Measurements from ENCODE around the gene CXCR5. TPM values are rescaled to one million over a fixed set of nuclear protein-coding genes. Genes with fewer than 3 reads are reported as not detected.
A peak's percentile ranks its signal among the peaks of the same experiment; 100 is the strongest.

CXCR5 gene
- total RNA-seq, 1 experiment from 2014 or later: not detected

DNA sequence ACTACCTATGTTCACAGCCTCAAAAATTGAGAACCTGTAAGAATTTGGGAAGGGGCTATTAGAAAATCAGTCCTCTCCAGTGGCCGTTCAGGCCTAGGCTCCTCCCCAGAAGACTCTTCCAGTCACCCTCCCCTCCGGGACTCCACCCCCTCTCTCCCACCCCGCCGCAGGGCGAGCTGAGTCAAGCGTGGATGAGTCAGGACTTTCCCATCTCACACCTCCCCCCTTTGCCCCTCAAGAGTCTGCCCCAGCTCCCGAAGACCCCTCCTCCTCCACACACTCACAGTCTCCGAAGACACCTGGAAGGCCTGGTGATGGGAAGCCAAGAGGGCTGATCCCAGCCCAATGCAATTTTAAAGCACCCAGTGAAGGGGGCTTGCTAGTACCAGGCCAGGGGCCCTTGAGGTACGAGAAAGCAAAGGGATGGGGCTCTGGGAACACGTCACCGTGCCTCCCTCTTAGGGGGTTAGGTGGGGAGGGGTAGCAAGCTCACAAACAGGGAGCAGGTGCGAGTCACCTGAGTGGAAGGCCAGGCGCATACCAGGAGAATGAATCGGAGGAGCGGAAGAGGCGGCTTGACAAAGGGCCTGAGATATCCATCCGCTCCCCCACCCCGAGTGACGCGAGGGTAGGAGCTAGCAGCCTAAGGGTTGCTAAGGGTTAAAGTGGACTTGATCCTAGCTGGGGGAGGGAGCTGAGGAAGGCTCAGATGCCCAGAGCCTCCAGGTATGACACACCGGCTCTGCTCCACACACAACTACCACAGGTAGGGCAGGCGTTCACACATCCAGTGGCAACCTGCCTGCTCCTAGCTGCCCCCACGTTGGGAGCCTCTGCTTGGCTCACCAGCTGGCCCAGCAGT, 28.4 kb downstream of the CXCR5 start:
- peak; percentile 87 for DNase-seq (ENCODE audit: low read depth)

- no peak for DNase-seq (ENCODE audit: low read depth)
These were observed 29.2 kb downstream of the CXCR5 start for GRCh38 chr11:118912742-118913410.

DNA sequence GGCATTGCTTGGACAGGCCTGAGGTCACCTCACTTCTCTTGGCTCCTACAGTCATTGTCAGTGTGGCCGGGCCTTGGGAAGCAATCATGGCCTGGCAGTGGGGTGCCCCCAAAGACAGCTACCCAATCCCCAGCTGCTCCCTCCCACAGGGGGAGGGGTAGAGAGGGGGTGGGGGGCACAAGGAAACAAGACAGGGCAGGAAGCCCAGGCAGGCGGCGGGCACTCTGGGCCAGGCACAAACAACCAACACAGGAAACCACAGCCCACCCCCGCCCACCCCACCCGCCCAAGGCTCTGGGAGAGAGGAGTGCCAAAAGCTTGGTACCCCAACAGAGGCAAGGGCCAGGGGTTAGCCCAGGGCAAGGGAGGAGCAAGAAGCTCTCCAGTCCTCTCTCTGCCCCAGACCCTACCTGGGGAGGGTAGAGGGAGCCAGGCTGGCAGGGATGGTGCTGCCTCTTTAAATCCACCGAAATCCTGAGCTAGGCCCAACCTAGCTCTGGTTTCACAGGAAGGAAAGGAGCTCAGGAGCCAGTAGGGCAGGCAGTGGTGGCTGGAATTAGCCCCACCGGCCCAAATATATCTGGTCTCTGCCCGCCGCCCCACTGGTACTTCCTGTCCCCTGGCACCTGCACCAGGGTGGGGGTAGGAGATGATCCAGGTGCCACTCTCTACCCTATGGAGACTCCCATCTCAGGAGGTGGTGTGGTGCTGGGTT, 29.9 kb downstream of the CXCR5 start:
- DNase-seq (ENCODE audit: low read depth): no peak

DNA sequence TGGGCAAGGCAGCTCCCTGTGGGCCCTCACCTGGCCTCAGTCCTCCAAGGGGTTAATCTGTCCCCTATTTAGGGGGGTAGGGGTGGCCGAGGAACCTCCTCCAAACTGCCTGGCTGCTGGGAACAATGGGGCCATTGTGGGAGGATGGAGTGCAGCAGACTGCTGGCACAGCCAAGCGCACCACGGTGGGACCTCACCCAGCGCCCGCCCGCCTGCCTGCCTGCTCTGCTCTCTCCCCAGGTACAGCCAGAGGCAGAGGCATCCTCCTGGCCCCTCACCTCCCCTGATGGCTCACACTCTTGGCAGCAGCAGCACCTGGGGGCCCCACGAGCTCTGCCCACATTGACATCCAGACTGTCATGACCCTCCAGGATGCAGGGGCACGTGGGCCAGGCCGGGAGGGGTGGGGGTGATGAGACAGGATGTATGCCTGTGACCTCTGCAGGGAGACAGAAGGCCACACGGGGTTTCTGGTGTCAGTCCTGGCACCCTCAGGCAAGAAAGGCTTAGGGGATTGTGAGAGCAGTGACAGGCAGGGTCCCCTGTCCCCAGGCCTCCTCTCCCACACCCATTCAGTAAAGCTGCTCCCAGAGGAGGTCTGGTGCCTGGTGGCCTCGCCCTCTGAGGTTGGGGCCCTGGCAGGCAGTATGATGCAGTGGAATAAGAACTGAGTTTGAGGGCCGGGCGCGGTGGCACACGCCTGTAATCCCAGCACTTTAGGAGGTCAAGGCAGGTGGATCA, 30.7 kb downstream of the CXCR5 start:
- DNase-seq (ENCODE audit: low read depth): no peak

DNA sequence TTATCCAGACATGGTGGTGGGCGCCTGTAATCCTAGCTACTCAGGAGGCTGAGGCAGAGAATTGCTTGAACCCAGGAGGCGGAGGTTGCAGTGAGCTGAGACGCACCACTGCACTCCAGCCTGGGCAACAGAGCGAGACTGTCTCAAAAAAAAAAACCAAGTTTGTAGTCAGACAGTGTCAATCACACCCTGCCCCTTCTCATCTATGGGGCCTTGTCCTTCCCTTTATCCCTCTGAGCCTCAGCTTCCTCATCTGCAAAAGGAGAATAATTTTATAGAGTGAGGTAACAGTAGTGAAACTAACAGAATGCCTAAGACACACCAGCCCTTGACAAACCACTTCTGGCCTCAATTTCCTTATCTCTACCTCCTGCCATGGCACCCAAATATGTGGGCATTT, 31.3 kb downstream of the CXCR5 start:
- DNase-seq (ENCODE audit: low read depth): no peak

- no peak for DNase-seq (ENCODE audit: low read depth)
These were observed 31.7 kb downstream of the CXCR5 start for GRCh38 chr11:118915396-118915795.

GRCh38 chr11:118915941-118916841, 32.5 kb downstream of the CXCR5 start:
- no peak for DNase-seq (ENCODE audit: low read depth)

GRCh38 chr11:118916842-118917388, 33.2 kb downstream of the CXCR5 start:
- DNase-seq (ENCODE audit: low read depth): peak; percentile 61

GRCh38 chr11:118917481-118918127, 33.9 kb downstream of the CXCR5 start:
- peak; percentile 77 for DNase-seq (ENCODE audit: low read depth)

GRCh38 chr11:118918128-118918685, 34.5 kb downstream of the CXCR5 start:
- DNase-seq (ENCODE audit: low read depth): peak; percentile 56

- DNase-seq (ENCODE audit: low read depth): no peak
These were observed 35.1 kb downstream of the CXCR5 start for GRCh38 chr11:118918686-118919280.

DNA sequence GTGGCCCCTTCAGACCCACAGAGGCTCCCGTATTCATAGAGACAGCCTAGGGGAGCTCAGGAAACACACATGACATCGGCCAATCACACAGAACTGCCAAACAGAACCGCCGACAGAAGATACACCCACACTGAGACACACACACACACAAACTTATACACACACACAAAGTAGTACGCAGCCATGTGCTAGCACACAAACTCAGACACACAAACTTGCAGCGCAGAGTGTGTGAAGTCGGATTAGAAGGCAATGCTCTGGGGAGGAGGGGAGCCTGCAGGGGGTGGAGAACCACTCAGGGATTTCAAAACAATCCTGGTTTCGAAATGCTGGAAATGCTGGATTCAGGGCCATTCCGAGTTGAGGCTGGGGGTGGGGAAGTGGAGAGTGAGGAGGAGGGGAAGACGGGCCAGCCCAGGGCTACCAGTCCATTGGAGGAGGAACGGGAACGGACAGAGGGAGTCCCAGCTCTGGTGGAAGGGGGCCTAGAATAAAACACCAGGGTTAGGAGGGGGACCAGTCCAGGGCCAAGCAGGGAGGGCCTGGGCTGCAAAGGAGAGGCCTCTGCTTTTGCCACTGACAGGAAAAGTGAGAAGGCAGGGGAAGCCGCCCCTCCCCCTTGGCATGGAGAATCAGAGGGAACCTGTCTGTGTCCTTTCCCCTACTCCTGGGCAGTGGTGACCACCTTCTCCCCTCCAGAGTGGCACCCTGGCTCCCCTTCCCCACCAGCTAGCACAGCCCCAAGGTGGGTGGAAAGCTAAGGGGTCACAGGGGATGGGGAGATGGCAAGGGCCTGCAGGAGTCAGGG, 37.6 kb downstream of the CXCR5 start:
- peak; percentile 82 for DNase-seq (ENCODE audit: low read depth)

DNA sequence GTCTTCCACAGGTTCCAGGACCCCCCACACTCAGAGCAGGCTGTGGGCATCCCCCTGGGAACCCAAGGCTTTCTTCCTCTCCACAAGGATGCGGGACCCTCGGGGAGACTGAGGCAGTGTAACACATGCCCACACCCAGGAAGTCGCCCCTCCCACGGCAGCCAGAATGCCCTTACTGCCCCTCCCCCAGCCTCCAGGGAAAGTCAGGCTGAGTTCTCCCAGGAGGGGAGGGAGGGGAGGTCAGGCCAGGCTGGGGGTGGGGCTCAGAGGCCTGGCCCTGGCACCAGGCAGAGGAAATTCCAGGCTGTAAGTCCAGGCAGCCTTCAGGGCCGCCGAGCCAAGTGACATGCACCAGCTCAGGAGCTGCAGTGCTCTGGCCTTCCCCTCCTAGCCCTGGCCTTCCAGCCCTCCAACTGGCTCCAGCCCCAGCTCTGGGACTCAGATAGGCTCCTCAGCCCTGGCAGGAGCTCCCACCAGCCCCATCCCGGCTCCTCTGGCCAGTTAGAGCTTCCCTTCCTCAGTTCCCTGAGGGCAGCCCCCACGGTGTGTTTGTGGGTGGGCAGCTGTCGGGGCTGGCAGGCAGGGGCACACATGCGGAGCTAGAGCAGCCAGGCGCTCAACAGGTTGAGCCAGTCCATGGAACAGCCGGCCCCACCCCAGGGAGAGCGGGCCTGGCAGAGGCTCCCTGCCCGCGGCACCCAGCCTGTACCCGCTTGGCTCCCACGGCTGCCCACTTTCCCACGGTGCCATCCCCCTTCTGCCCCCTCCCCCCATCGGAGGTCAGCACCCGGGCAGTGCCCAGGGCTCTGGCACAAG, 38.4 kb downstream of the CXCR5 start:
- DNase-seq (ENCODE audit: low read depth): peak; percentile 53

GRCh38 chr11:118922745-118923627, 39.3 kb downstream of the CXCR5 start:
- DNase-seq (ENCODE audit: low read depth): no peak

GRCh38 chr11:118923721-118924587, 40.3 kb downstream of the CXCR5 start:
- no peak for DNase-seq (ENCODE audit: low read depth)
